ENCODE measurements around the gene ADAM12. TPM values are rescaled to one million over a fixed set of nuclear protein-coding genes. Genes with fewer than 3 reads are reported as not detected.

ADAM12 gene
- total RNA-seq, 2 donors from 2014 or later = under 0.01 to 0.52 TPM

DNA sequence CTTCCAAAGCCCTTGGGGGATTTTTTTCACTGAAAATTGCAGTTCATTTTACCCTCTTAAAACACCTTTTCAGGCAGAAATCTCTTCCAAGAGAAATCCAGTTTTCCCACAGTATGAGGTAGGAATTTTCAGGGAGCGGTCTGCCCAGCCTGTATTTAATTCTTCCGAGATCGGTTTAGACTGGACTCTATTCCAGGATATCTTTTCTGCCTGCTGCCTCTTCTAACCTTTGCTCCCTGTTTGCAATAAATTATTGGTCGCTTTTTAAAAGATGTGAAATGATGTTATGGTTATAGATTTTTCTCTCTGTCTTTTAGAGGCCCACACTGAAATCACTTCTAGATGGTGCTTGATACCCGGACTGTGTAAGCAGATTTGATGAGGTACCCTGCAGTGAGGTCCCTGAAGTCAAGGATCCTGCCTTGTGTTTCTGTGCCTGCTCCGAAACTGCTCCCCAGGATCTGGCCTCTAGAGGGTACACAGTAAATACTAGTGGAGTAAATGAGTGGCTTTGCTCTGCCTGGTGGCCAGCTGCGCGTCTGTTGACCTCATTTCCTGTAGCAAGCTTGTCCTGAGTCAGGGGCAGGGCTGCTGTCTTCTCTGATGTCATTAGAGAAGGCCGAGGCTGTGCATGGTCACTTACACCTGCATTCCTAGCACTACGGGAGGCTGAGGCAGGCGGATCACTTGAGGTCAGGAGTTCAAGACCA, 300.3 kb downstream of the ADAM12 start:
- Histone ChIP-seq H3K27ac (no peak overlapping the region), H3K27me3 (no peaks in the 10 kb centered on the region), H3K9me3 (no peaks in the 10 kb centered on the region), H3K4me1 (no peaks in the 10 kb centered on the region), H3K4me3 (no peak overlapping the region), H3K36me3 (replicated peaks in 1 of 2; ENCODE audit: insufficient read depth in 1 of 2, low read depth in 2 of 2) (no peaks in the 10 kb centered on the region)
- 77% methylated on average over 8 to 11 of the region's 11 CpGs for WGBS, 2 donors
- TF ChIP-seq POLR2A (IDR thresholded peaks at IDR 0.05) (no peak), CTCF (IDR thresholded peaks at IDR 0.05) (no peak)
- DNase-seq (no peak), ATAC-seq (no peak)
- intact Hi-C loops (cut with DNase I) = no loop called here

- no peak for TF ChIP-seq CTCF (IDR thresholded peaks at IDR 0.05)
- no peak for TF ChIP-seq POLR2A (IDR thresholded peaks at IDR 0.05)
- H3K4me1 ChIP-seq = no peaks in the 10 kb centered on the region
- no peak for DNase-seq
- no peaks in the 10 kb centered on the region for H3K9me3 ChIP-seq
- no peak overlapping the region for H3K4me3 ChIP-seq
- no peaks in the 10 kb centered on the region for H3K36me3 ChIP-seq (replicated peaks in 1 of 2; ENCODE audit: insufficient read depth in 1 of 2, low read depth in 2 of 2)
- no peaks in the 10 kb centered on the region for H3K27me3 ChIP-seq
- WGBS, 2 donors = 78 to 87% methylated on average over 4 of the region's 4 CpGs
- H3K27ac ChIP-seq = no peak overlapping the region
- ATAC-seq = no peak
- intact Hi-C loops (cut with DNase I) = no loop called here
Measured at GRCh38 chr10:126087153-126087680, 301.1 kb downstream of the ADAM12 start.

GRCh38 chr10:126085806-126086205, 302.5 kb downstream of the ADAM12 start:
- ATAC-seq = no peak
- Histone ChIP-seq H3K36me3 (replicated peaks in 1 of 2; ENCODE audit: insufficient read depth in 1 of 2, low read depth in 2 of 2) (no peaks in the 10 kb centered on the region), H3K4me3 (no peak overlapping the region), H3K27me3 (no peaks in the 10 kb centered on the region), H3K27ac (no peak overlapping the region), H3K9me3 (no peaks in the 10 kb centered on the region), H3K4me1 (peaks cover 5% of the 10 kb centered on the region)
- DNase-seq = no peak
- intact Hi-C loops (cut with DNase I) = no loop called here
- WGBS, 2 donors = 52 to 56% methylated on average over 1 of the region's 1 CpG
- no peak for TF ChIP-seq POLR2A (IDR thresholded peaks at IDR 0.05)
- TF ChIP-seq CTCF (IDR thresholded peaks at IDR 0.05) = no peak

DNA sequence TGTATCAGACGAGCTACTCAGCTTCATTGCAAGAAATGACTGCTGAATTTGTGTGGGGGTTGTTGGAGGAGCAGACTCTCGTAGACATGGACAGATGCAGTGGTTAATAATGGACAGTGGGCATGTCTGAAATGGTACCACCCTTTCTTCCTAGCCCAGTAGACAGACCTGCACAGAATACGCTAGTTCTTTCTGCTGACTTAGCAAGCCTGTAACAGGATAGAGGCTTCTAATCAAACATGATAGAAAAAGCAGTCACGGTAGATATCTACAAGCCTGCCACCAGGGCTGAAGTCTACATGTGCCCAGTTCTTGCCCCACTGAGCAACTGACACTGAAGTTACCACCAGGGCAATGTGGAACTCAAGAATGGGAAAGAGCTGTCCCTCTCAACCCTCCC, 303.9 kb downstream of the ADAM12 start:
- Histone ChIP-seq H3K36me3 (replicated peaks in 1 of 2; ENCODE audit: insufficient read depth in 1 of 2, low read depth in 2 of 2) (no peaks in the 10 kb centered on the region), H3K4me3 (no peak overlapping the region), H3K27me3 (no peaks in the 10 kb centered on the region), H3K9me3 (no peaks in the 10 kb centered on the region), H3K4me1 (peaks cover 7% of the 10 kb centered on the region), H3K27ac (no peak overlapping the region)
- no peak for TF ChIP-seq POLR2A (IDR thresholded peaks at IDR 0.05)
- no peak for TF ChIP-seq CTCF (IDR thresholded peaks at IDR 0.05)
- 74 to 76% methylated on average over 4 of the region's 4 CpGs for WGBS, 2 donors
- intact Hi-C loops (cut with DNase I) = no loop called here
- no peak for DNase-seq
- no peak for ATAC-seq

DNA sequence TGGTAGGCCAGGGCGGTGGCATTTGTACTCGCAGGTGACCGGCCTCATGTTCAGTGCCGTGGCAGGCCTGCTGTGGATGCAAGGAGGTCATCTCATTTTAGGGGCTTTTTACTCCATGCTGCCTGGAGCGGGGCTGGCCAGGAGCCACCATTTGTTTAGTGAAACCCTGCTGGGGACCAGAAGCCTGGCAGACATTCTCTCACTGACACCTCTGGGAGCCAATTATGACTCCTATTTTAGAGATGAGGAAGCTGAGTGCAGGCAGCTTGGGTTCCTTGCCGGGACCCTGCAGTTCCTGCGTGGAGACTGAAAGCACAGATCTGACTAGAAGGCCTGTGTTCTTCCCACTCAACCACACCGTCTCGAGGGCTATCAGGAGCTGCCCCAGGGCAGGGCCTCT, 305.3 kb downstream of the ADAM12 start:
- 84 to 95% methylated on average over 8 to 9 of the region's 9 CpGs for WGBS, 2 donors
- no peaks in the 10 kb centered on the region for H3K9me3 ChIP-seq
- TF ChIP-seq CTCF (IDR thresholded peaks at IDR 0.05) (no peak), POLR2A (IDR thresholded peaks at IDR 0.05) (no peak)
- no peaks in the 10 kb centered on the region for H3K27me3 ChIP-seq
- peaks cover 7% of the 10 kb centered on the region for H3K4me1 ChIP-seq
- no peak for DNase-seq
- no peak overlapping the region for H3K27ac ChIP-seq
- no peak for ATAC-seq
- no peaks in the 10 kb centered on the region for H3K36me3 ChIP-seq (replicated peaks in 1 of 2; ENCODE audit: insufficient read depth in 1 of 2, low read depth in 2 of 2)
- intact Hi-C loops (cut with DNase I) = no loop called here
- no peak overlapping the region for H3K4me3 ChIP-seq
